Activated CD8-positive, alpha-beta memory T cell treated with anti-CD3 and anti-CD28 coated beads, Interleukin-2, amount 10 ng/mL, durations not matched to agents 7 days and 5 days (primary cell): Measurements from ENCODE around the gene RBM20. TPM values are rescaled to one million over a fixed set of nuclear protein-coding genes. Genes with fewer than 3 reads are reported as not detected.
"Not testable (repeated sequence)": the region's sequence is repeated elsewhere in the genome, so short reads cannot be mapped to it uniquely, and the experiment has no call there.

Experiments
- ATAC-seq: fragments of 150-1000 bp; cut with Tn5 transposase; one replicate; pipeline ENCODE4 v1.10.0; 2021; ENCODE audit warnings: moderate library complexity
- CTCF ChIA-PET: fragments of 350-600 bp; sonication (Branson Sonifier 250); formaldehyde crosslinking; loops from one replicate; lab custom pipeline; 2021; ENCODE audit warnings: antibody characterized with exemption; lab: Charles Lee
- DNase-seq: peaks from one replicate; pipeline ENCODE4 v3.0.0-alpha.2; 2020
- H3K27ac Mint-ChIP-seq: one replicate; pipeline ENCODE4 v1.8.0; 2021; ENCODE audit warnings: mild to moderate bottlenecking, mixed read lengths
- H3K27me3 Mint-ChIP-seq: one replicate; pipeline ENCODE4 v1.8.0; 2021; ENCODE audit warnings: mixed read lengths
- H3K36me3 Mint-ChIP-seq: one replicate; pipeline ENCODE4 v1.8.0; 2021; ENCODE audit warnings: mild to moderate bottlenecking, mixed read lengths
- H3K4me1 Mint-ChIP-seq: one replicate; pipeline ENCODE4 v1.8.0; 2021; ENCODE audit warnings: mixed read lengths
- H3K4me3 Mint-ChIP-seq: one replicate; pipeline ENCODE4 v1.8.0; 2021; ENCODE audit warnings: mild to moderate bottlenecking, moderate library complexity, mixed read lengths
- H3K9me3 Mint-ChIP-seq: one replicate; pipeline ENCODE4 v1.8.0; 2022; ENCODE audit warnings: low read depth, mixed read lengths
- total RNA-seq, 2 experiments: library from RNA; stranded (reverse); gene quantifications; one replicate each; pipeline ENCODE4 v1.2.3, GENCODE V29; 2021

Gene RBM20
- total RNA-seq, 2 experiments from 2014 or later: 0.06 to 0.07 TPM

DNA sequence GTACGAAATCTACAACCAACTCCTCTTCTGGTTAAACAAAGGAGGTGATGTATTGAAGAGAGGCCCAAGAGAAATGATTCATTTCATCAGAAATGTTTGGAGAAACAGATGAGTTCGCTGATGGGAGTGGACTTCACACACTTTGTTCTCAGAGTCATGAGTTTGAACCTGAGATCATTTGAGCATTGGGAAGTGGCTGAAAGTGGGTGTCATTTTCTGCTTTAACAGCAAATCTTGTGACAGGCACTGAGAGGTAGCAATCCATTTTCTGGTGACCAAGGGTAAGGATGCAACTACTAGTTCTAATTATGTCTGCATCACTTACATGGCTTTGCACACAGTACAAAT is 51.4 kb downstream of the RBM20 start:
- Mint-ChIP-seq H3K4me3 (no peak overlapping the region), H3K36me3 (no peaks in the 10 kb centered on the region), H3K4me1 (peaks cover 3% of the 10 kb centered on the region), H3K27me3 (peaks cover 37% of the 10 kb centered on the region), H3K27ac (no peak overlapping the region), H3K9me3 (no peaks in the 10 kb centered on the region)
- ATAC-seq (no peak), DNase-seq (no peak)
- CTCF ChIA-PET: no interaction called here

DNA sequence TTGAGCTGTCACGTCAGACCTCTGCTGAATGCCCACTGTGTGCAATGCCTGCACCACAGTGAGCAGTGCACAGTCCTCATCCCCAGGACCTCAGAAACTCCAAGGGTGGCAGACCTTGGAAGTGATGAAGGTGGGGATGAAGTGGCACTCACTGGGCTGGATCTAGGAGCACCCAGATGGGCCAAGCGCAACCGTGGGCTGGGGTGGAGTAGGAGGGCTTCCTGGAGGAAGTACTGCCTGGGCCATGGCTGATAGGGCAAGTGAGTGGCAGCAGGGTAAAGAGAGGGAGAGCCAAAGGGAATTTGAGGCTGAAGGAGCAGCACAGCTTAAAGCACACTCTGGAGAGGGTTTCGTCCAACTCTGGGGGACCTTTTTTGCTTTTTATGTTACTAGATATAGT is 52.3 kb downstream of the RBM20 start:
- Mint-ChIP-seq H3K36me3 (no peaks in the 10 kb centered on the region), H3K9me3 (no peaks in the 10 kb centered on the region), H3K27ac (no peak overlapping the region), H3K27me3 (peaks cover 34% of the 10 kb centered on the region), H3K4me3 (no peak overlapping the region), H3K4me1 (peaks cover 7% of the 10 kb centered on the region)
- no peak for DNase-seq
- no peak for ATAC-seq
- CTCF ChIA-PET: interaction anchor here (0.8 kb wide), 1 partner anchor 10 kb away, joined by 3 read pairs; no protein-coding TSS in a partner anchor

DNA sequence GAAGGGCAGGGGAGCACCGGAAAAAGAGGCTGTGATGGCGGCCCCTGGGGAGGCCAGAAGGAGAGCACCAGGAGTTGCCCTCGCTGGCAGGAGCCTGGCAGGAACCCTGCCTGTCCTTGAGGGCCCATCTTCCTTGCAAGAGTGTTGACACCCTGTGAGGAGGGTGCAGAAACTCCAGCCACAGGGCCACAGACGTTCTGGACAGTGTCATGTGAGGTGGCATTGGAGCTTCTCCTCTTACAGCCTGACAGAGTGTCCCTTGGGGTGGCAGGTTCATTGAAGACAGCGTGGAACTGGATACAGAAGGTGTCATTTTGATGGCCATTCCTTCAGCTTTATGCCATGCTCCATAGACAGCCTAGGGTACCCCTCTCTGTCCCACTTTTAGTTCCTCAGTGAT is 54.2 kb downstream of the RBM20 start:
- CTCF ChIA-PET: no interaction called here
- no peak overlapping the region for H3K27ac Mint-ChIP-seq
- ATAC-seq (no peak), DNase-seq (no peak)
- H3K36me3 Mint-ChIP-seq: no peaks in the 10 kb centered on the region
- H3K4me3 Mint-ChIP-seq: no peak overlapping the region
- no peaks in the 10 kb centered on the region for H3K9me3 Mint-ChIP-seq
- peaks cover 17% of the 10 kb centered on the region for H3K27me3 Mint-ChIP-seq
- H3K4me1 Mint-ChIP-seq: peaks cover 7% of the 10 kb centered on the region

DNA sequence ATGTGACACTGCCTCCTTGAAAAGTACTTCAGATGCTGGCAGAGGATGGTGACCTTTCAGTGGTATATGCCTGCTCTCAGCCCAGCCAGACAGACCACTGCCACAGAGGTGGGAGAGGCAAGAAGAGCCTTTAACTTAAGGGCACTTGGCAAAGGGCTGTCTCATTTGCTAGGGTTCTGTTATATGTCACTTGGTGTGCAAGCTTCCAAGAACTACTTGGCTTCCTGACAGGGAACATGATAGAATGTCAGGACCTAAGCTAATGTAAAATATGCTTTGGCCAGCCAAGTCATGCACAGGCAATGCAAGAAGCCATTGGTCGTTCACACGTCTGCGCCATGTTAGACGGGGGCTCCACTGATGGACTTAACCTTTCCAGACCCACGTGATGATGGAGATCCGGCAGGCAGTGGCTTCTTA is 54.7 kb downstream of the RBM20 start:
- Mint-ChIP-seq H3K27me3 (peaks cover 15% of the 10 kb centered on the region), H3K4me1 (peaks cover 7% of the 10 kb centered on the region), H3K9me3 (no peaks in the 10 kb centered on the region), H3K27ac (no peak overlapping the region), H3K4me3 (no peak overlapping the region), H3K36me3 (no peaks in the 10 kb centered on the region)
- ATAC-seq (no peak), DNase-seq (no peak)
- CTCF ChIA-PET: no interaction called here

DNA sequence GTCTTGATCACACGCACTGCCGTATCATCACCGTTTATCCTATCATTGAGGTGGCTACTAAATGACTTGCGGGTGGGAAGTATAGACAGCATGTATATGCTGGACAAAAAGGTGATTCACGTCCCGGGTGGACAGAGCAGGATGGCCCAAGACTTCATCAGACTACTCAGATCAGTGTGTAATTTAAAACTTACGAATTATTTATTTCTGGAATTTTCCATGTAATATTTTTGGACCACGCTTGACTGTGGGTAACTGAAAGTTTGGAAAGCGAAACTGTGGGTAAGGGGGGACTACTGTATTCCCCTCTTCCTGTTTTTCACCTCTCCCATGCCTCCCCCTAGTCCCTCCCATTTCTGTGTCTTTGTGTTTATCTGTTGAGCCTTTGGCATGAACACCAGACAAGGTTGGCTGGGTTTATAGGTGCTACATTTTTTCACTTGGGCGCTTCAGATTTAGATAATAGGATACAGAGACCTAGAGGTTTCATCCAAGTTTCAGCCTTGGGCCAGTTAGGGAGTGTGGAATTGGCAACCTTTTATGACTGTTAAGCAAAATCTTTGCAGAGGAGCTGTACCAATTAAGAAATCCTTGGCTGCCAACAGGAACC is 55.8 kb downstream of the RBM20 start:
- no peak for ATAC-seq
- no peak overlapping the region for H3K4me3 Mint-ChIP-seq
- peaks cover 7% of the 10 kb centered on the region for H3K4me1 Mint-ChIP-seq
- no peaks in the 10 kb centered on the region for H3K36me3 Mint-ChIP-seq
- peaks cover 8% of the 10 kb centered on the region for H3K27me3 Mint-ChIP-seq
- H3K27ac Mint-ChIP-seq: no peak overlapping the region
- H3K9me3 Mint-ChIP-seq: no peaks in the 10 kb centered on the region
- no peak for DNase-seq
- CTCF ChIA-PET: no interaction called here

DNA sequence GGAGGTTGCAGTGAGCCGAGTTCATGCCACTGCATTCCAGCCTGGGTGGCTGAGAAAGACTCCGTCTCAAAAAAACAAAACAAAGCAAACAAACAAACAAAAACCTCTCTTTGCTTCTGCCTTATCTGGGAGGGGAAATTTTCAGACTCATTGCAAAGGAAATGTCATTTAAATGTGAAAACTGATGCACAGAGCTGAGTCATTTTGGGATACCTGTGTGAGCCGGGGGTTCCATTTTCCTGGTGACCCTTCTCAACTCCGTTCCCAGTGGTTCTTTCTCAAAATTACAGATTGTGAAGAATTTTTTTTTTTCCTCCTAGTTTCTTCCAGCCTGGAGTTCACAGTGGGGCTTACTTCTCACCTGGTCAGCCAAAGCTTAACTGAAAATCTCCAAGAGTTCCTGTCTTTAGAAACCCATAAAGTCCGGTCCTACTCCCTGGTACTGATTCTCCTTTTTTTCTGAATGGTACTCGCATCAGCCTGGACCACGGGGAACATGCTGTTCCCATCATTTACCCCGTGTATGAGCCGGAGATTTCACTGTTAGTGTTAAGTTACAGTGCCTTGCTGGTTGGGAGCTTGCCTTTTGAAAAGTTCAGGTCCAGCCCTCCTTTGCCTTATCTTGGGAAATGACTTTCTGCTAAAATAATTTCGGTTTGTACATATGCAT is 56.9 kb downstream of the RBM20 start:
- Mint-ChIP-seq H3K4me3 (no peak overlapping the region), H3K27ac (no peak overlapping the region), H3K36me3 (no peaks in the 10 kb centered on the region), H3K27me3 (peaks cover 6% of the 10 kb centered on the region), H3K4me1 (peaks cover 7% of the 10 kb centered on the region), H3K9me3 (no peaks in the 10 kb centered on the region)
- no peak for ATAC-seq
- no peak for DNase-seq
- CTCF ChIA-PET: interaction anchor here (1.3 kb wide), 1 partner anchor 20 kb away, joined by 3 read pairs; no protein-coding TSS in a partner anchor

DNA sequence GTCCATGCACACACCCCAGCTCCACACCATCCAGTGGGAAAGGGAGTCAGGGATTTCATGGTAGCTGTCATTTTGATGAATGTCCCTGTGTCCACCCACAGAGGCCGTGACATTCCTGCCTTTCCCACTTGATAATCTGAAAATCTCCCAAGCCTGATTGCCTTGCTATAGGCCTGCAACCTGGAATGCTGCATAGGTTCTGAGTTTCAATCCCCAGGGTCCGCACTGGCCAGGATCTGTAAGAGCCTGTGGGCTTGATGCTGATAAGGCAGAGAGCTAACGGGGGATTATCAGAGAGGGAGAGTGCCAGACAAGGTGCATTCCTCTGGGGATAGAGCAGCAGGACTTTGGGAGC is 57.5 kb downstream of the RBM20 start:
- H3K27me3 Mint-ChIP-seq: peaks cover 10% of the 10 kb centered on the region
- CTCF ChIA-PET: interaction anchor here (1.3 to 1.6 kb wide), 2 partner anchors 21 to 29 kb away, joined by 3 to 4 read pairs; no protein-coding TSS in a partner anchor
- H3K4me3 Mint-ChIP-seq: no peak overlapping the region
- no peak for DNase-seq
- peaks cover 7% of the 10 kb centered on the region for H3K4me1 Mint-ChIP-seq
- no peaks in the 10 kb centered on the region for H3K9me3 Mint-ChIP-seq
- H3K27ac Mint-ChIP-seq: no peak overlapping the region
- ATAC-seq: no peak
- H3K36me3 Mint-ChIP-seq: no peaks in the 10 kb centered on the region

DNA sequence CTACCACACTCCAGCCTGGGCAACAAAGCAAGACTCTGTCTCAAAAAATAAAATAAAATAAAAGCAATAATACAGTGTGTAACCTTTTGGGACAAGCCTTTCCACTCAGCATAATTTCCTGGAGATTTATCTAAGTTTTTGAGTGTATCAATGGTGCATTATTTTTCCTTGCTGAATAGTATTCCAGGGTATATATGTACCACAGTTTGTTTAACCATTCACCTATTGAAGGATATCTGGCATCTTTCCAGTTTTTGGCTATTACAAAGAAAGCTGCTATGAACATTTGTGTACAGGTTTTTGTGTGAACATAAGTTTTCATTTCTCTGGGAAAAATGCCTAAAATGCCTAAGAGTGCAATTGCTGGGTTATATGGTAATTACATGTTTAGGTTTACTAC is 59.9 kb downstream of the RBM20 start:
- Mint-ChIP-seq H3K27ac (no peak overlapping the region), H3K4me3 (no peak overlapping the region), H3K36me3 (no peaks in the 10 kb centered on the region), H3K9me3 (no peaks in the 10 kb centered on the region), H3K27me3 (peaks cover 18% of the 10 kb centered on the region), H3K4me1 (peaks cover 7% of the 10 kb centered on the region)
- CTCF ChIA-PET: no interaction called here
- ATAC-seq: no peak
- DNase-seq: no peak

DNA sequence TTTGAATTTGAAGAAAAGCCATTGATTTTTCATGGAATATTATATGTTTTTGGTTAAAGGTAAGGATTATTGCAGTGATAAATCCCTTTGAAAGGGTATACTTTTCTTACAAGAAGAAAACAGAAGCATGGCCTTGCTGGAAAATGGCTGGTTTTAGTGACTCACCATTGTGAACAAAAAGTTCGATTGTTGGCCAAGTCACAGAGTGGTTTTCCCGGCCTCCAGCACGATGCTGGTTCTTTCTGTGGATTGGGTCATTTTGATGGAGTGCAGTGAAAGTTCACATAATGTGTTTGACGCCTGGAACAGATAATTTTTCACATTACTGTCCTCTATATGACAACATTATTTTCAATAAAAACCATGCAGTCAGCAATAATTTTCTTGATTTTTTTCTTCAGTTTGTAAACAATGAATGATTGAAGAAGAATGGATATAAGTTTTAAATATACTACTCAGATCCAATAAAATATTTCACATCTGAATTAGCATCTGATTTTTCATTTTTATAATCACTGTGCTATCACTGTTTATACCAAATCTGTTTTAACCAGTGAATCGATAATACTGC is 60.9 kb downstream of the RBM20 start:
- ATAC-seq: no peak

DNA sequence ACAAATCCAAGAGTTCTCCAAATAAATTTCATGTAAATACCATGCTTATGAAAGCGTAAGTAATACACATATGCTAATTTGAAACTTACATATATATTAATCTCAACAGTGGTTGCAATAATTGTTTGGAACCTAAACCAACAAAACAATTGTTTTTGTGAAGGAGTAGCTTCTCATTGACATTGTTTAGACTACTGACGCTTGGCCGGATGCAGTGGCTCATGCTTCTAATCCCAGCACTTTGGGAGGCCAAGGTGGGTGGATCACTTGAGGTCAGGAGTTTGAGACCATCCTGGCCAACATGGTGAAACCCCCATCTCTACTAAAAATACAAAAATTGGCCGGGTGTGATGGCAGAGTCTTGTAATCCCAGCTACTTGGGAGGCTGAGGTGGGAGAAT is 61.5 kb downstream of the RBM20 start:
- H3K36me3 Mint-ChIP-seq, H3K9me3 Mint-ChIP-seq, DNase-seq, H3K4me3 Mint-ChIP-seq, H3K4me1 Mint-ChIP-seq, H3K27ac Mint-ChIP-seq, ATAC-seq: not testable (repeated sequence)
- CTCF ChIA-PET: interaction anchor here (1.8 kb wide), 1 partner anchor 9 kb away, joined by 3 read pairs; no protein-coding TSS in a partner anchor
- peaks cover 23% of the 10 kb centered on the region for H3K27me3 Mint-ChIP-seq

More for the DNA sequence above, 60.9 kb downstream of the RBM20 start:
- no peaks in the 10 kb centered on the region for H3K9me3 Mint-ChIP-seq
- no peak overlapping the region for H3K4me3 Mint-ChIP-seq
- H3K4me1 Mint-ChIP-seq: peaks cover 7% of the 10 kb centered on the region
- no peak for DNase-seq
- H3K27me3 Mint-ChIP-seq: peaks cover 23% of the 10 kb centered on the region
- CTCF ChIA-PET: no interaction called here
- H3K27ac Mint-ChIP-seq: no peak overlapping the region
- no peaks in the 10 kb centered on the region for H3K36me3 Mint-ChIP-seq

DNA sequence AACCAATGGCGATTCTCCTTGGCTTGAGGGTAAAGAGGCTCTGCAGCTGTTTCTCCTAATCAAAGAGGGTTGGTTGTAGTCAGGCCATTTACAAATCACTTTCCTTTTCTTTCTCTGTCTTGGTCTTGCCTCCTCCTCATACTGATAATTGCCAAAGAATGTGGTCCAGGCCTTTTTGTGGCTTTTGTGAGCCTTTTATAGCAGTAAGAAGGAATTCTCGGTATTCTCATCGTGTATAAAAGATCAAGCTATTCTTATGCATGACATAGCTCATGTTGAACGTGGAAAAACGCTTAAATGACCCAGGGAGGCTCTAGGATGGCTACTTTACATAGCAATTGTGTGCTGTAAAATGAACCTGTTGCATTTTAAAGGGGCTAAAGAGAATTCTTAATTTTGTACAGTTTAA is 62.6 kb downstream of the RBM20 start:
- Mint-ChIP-seq H3K9me3 (no peaks in the 10 kb centered on the region), H3K36me3 (no peaks in the 10 kb centered on the region), H3K27ac (no peak overlapping the region), H3K27me3 (peaks cover 25% of the 10 kb centered on the region), H3K4me1 (no peaks in the 10 kb centered on the region), H3K4me3 (no peak overlapping the region)
- CTCF ChIA-PET: interaction anchor here (1.8 kb wide), 1 partner anchor 10 kb away, joined by 3 read pairs; no protein-coding TSS in a partner anchor
- DNase-seq (no peak), ATAC-seq (no peak)

DNA sequence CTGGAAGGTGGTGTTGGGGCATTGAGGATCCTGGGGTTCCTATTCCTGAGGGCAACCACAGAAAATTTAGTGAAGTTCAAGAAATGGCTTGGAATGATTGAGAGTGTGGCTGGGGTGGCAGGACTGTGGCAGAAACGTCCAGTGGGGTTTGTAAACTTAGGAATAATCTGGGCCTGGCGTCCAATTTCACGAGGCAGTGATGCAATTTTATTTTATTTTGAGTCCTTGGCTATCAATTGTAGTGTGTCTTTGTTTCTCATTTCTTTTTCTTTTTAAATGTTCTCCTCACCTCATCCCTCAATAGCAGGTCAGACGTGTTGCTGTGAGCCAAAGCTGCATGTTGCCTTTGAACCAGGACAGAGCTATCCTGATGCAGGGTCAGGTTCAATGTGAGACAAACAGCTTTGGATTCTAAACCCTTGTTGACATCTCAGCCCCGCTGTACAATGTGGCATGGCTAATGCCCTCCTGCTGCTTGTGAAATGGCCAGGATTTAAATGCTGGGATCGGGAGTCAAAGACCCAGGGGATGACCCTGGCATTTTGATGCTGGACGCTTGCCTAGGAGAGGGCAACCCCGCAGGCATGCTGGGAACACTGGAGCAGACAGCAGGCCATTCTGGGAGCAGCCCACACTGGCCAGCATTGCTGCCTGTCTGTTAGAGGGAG is 64.8 kb downstream of the RBM20 start:
- CTCF ChIA-PET: no interaction called here
- ATAC-seq: no peak
- Mint-ChIP-seq H3K36me3 (no peaks in the 10 kb centered on the region), H3K9me3 (no peaks in the 10 kb centered on the region), H3K4me3 (no peak overlapping the region), H3K4me1 (no peaks in the 10 kb centered on the region), H3K27ac (no peak overlapping the region), H3K27me3 (peaks cover 31% of the 10 kb centered on the region)
- DNase-seq: no peak

DNA sequence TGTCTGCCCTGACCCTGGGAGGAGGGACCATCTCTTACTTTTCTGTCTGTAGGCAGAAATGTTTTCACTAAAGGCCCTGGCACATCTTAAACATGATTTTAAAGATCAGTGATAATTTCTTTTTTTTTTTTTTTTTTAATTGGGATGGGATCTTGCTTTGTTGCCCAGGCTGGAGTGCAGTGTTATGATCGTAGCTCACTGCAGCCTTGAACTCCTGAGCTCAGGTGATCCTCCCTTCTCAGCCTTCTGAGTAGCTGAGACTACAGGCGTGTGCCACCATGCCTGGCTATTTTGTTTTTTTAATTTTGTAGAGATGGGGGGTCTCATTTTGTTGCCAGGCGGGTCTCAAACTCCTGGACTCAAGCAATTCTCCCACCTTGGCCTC is 65.3 kb downstream of the RBM20 start:
- no peaks in the 10 kb centered on the region for H3K9me3 Mint-ChIP-seq
- no peaks in the 10 kb centered on the region for H3K4me1 Mint-ChIP-seq
- no peak for ATAC-seq
- CTCF ChIA-PET: no interaction called here
- DNase-seq: no peak
- H3K36me3 Mint-ChIP-seq: no peaks in the 10 kb centered on the region
- H3K4me3 Mint-ChIP-seq: no peak overlapping the region
- H3K27ac Mint-ChIP-seq: no peak overlapping the region
- peaks cover 31% of the 10 kb centered on the region for H3K27me3 Mint-ChIP-seq
